ENCODE measurements around the gene THEM4.
"Not testable (repeated sequence)": the region's sequence is repeated elsewhere in the genome, so short reads cannot be mapped to it uniquely, and the experiment has no call there.

THEM4 gene

GRCh38 chr1:151891512-151891911, 17.8 kb downstream of the THEM4 start:
- no peak for DNase-seq

GRCh38 chr1:151888972-151889570, 20.2 kb downstream of the THEM4 start:
- DNase-seq, result peak; percentile 8

GRCh38 chr1:151887028-151887427, 22.3 kb downstream of the THEM4 start:
- DNase-seq, result no peak

- no peak for DNase-seq
Measured at GRCh38 chr1:151885479-151885878, 23.8 kb downstream of the THEM4 start.

GRCh38 chr1:151884879-151885278, 24.4 kb downstream of the THEM4 start:
- DNase-seq, result not testable (repeated sequence)

GRCh38 chr1:151884445-151884844, 24.9 kb downstream of the THEM4 start:
- not testable (repeated sequence) for DNase-seq

GRCh38 chr1:151883898-151884297, 25.4 kb downstream of the THEM4 start:
- DNase-seq, result not testable (repeated sequence)

- DNase-seq, result not testable (repeated sequence)
Measured at GRCh38 chr1:151882918-151883317, 26.4 kb downstream of the THEM4 start.

- no peak for DNase-seq
Measured at GRCh38 chr1:151882466-151882865, 26.8 kb downstream of the THEM4 start.

GRCh38 chr1:151881479-151881878, 27.8 kb downstream of the THEM4 start:
- DNase-seq, result no peak

GRCh38 chr1:151875419-151876097, 33.8 kb downstream of the THEM4 start:
- no peak for DNase-seq

- not testable (repeated sequence) for DNase-seq
Measured at GRCh38 chr1:151872776-151873175, 36.5 kb downstream of the THEM4 start.

- DNase-seq, result no peak
Measured at GRCh38 chr1:151871284-151872030, 37.9 kb downstream of the THEM4 start.

GRCh38 chr1:151868486-151868885, 40.8 kb downstream of the THEM4 start:
- no peak for DNase-seq

- DNase-seq, result no peak
Measured at GRCh38 chr1:151867765-151868411, 41.4 kb downstream of the THEM4 start.

GRCh38 chr1:151867321-151867720, 42.0 kb downstream of the THEM4 start:
- DNase-seq, result no peak

GRCh38 chr1:151864411-151864810, 44.9 kb downstream of the THEM4 start:
- DNase-seq, result no peak

GRCh38 chr1:151862604-151863003, 46.7 kb downstream of the THEM4 start:
- DNase-seq, result no peak

- DNase-seq, result no peak
Measured at GRCh38 chr1:151860504-151861187, 48.7 kb downstream of the THEM4 start.

GRCh38 chr1:151859891-151860293, 49.4 kb downstream of the THEM4 start:
- no peak for DNase-seq

GRCh38 chr1:151858886-151859665, 50.2 kb downstream of the THEM4 start:
- DNase-seq, result no peak
